Right ventricle myocardium superior (tissue), 1 donor: ENCODE measurements around the gene APLN. TPM values are rescaled to one million over a fixed set of nuclear protein-coding genes. Genes with fewer than 3 reads are reported as not detected.
A peak's percentile ranks its signal among the peaks of the same experiment; 100 is the strongest.

Source experiments
- ATAC-seq: fragments of 200-7000 bp; cut with Tn5 transposase; one replicate; pipeline ENCODE4 v1.9.1; 2020; ENCODE audit warnings: mild to moderate bottlenecking; ENCODE audit not compliant: poor library complexity
- DNase-seq: peaks from one replicate; pipeline ENCODE4 v3.0.0-alpha.2; 2020
- intact Hi-C: fragments of 100-400 bp; cut with DNase I; formaldehyde crosslinking; loops from one replicate; pipeline ENCODE4 v1.11.2; 2022
- total RNA-seq: library from RNA; stranded (reverse); fragmentation: NEBNext Ultra II Directional; extraction: Animal tissue kit (Norgen Biotek cat#: 25700); gene quantifications from one replicate; pipeline ENCODE4 v1.2.1, GENCODE V29; 2021
- donor health status: DM: no; HTN: yes; CAD: no; lungs with severe emphysema.

The APLN gene
- total RNA-seq, 1 donor from 2014 or later: 15.4 TPM

DNA sequence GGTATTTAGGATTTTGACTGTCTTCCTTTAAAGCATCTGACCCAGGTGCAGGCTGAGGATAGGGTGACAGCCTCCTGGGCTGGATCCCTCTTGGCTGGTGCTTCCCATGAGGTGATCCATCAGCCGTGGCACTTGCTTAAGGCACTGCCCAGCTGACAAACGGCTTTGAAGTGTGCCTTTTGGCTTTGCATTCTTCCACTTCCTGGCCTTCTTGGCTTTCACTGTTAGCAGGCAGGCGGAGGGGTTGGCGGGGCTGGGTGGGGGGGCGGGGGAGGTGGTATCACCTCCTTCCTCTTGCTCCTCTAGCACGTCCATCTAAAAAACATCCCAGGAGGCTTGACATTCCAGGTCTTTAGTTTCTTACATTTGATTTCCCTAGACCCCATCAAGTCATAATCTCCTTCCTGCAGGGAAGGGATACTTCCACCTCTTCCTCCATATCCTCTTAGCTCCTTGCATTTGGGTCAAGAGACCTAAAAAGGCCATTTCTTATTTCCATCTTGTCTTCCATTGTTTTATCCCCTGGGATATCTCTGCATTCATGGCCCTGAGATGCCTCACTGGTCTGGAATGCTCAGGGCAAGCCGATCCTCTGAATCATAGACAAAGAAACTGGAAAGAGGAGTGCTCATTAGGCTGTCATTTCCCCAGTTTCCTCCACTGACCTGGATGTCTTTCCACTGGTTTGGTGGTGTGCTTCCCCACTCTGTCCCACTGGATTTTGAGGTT, 11.3 kb upstream of the APLN start:
- no peak for ATAC-seq
- intact Hi-C loops: no loop called here

DNA sequence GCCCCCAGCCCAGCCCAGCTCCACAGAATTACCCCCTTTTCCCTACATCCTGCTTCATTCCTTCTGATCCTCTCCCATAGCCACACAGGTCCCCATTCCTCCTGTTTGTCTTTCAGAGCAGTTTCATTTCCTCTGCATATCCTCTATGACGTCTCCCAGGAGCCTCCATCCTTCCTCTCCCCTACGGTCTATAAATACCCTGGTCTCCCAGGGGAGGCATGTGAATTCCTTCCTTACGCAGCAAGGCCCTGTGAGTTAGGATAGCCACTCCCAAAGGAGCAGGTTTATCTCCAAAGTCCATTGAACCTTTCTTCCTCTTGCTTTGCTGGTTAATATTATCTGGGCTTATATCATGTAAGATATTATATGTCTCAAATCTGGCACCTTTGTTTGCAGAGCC, 8.4 kb upstream of the APLN start:
- intact Hi-C loops: no loop called here
- ATAC-seq (no peak), DNase-seq (no peak)

More for the DNA sequence above, 11.3 kb upstream of the APLN start:
- DNase-seq: no peak

DNA sequence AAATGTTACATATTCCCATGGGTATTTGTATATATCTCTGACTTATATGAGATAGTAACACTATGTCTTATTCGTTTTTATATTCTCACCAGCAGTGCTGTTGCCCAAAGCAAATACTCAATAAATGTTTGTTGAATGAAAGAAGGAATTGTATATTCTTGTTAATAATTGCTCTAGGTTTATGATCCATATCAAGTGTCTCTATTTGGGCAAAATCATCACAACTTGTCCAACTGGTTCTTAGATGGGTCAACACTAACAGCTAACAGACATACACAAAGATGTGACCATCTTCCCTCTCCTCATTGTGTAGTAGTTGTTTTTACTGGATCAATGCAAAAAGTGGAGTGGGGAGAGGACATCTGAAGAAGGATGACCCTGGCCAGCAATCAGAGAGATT, 6.6 kb upstream of the APLN start:
- no peak for ATAC-seq
- no peak for DNase-seq
- intact Hi-C loops: no loop called here

DNA sequence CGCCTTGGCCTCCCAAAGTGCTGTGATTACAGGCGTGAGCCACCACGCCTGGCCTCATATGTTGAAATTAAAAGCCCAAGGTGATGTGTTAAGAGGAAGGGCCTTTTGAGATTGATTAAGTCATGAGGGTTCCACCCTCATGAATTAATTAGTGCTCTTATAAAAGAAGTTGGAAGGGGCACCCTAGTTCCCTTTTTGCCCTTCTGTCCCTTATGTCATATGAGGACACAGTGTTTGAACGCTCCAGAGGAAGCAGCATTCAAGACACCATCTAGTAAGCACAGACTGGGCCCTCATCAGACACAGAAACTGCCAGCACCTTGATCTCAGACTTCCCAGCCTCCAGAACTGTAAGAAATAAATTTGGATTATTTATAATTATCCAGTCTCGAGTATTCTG, 5.1 kb upstream of the APLN start:
- ATAC-seq: no peak
- no peak for DNase-seq
- intact Hi-C loops: no loop called here

DNA sequence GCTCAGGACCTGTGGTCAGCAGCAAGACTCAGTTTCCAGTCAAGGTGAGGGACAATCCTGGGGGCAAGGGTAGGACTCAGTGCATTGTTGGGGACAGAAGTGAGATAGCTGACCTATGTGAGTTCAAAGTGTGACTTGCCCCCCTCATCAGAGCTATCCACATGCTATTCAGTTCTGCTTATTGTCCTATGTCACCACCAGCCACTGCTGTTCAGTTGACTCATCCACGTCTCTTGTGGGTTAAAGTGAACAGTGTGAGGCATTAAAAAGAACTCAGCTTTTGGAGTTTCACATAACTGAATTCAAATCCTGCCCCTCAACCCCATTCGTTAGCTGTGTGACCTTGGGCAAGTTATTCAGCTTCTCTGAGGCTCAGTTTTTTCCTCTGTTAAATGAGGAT, 4.4 kb upstream of the APLN start:
- DNase-seq: no peak

DNA sequence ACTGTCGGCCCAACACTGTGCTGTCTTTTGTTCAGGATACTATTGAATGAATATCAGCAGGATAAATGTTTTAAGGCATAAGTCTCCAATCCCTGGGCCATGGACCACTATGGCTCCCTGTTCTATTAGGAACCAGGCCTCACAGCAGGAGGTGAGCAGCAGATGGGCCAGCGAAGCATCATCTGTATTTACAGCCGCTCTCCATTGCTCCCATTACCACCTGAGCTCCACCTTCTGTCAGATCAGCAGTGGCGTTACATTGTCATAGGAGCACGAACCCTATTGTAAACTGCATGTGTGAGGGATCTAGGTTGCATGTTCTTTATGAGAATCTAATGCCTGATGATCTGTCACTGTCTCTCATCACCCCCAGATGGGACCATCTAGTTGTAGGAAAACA, 3.7 kb upstream of the APLN start:
- no peak for ATAC-seq
- intact Hi-C loops: no loop called here
- DNase-seq: no peak

More for the DNA sequence above, 4.4 kb upstream of the APLN start:
- ATAC-seq: no peak
- intact Hi-C loops: no loop called here

DNA sequence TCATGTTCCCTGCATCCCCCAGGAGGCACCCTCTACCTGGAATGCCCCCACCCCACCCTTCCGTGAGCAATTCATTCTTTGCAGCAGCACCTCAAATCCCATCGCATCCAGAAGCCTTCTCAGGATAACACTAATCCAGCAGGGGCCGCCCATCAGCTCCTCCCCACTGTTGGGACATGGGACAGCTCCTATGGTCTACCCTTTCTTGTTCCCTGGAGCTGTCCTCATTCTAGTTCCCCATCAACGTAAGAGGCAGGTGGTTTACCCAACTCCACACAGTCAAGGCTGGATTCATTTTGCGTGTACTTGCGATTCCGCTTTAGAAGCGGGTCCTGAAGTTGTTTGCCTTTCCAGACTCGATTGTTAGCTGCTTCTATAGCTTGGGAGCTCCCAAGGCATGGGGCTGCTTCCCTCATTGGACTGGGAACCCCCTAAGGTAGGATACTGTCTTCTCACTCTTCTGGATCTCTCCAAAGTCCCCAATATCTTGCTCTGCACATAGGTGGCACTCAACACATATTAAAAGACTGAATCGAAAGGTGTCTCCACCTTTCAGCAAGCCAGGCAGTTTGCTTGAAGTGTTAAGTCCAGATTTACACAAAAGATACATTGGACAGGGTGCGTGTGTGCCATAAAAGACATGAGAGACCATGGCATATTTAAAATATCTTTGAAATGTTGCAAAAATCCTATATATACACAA, 942 bp upstream of the APLN start:
- ATAC-seq (no peak), DNase-seq (no peak)
- intact Hi-C loops: no loop called here

DNA sequence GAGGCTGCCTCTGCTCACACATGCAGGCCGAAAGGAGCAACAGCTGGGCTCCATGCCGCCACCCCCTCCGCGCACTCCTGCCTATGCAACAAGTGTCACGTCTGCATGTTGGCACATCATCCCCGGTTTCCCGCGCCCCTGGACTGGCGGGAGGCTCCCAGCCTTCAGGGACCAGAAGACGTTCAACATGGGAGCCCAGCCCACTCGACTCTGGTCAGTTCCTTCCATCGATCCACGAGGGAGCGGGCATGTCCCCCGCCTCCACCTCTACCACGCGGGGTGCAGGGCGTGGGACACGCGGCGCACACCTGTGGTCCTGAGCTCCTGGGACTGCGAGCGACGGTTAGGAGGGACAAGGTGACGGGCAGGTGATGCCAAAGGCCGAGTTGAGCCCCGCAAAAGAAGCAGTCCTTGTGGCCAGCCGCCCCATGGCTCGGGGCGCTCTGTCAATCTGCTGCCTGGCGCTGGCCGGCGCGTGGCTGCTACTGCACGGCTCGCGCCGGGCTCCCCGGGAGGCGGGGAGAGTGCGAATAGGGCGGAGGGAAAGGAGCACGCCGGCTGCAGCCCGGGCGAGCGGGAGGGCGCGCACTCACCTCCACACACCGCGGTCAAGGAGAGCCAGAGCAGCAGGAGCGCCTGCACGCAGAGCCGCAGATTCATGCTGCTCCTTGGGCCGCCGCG, 645 bp downstream of the APLN start:
- peak; percentile 55 for DNase-seq

DNA sequence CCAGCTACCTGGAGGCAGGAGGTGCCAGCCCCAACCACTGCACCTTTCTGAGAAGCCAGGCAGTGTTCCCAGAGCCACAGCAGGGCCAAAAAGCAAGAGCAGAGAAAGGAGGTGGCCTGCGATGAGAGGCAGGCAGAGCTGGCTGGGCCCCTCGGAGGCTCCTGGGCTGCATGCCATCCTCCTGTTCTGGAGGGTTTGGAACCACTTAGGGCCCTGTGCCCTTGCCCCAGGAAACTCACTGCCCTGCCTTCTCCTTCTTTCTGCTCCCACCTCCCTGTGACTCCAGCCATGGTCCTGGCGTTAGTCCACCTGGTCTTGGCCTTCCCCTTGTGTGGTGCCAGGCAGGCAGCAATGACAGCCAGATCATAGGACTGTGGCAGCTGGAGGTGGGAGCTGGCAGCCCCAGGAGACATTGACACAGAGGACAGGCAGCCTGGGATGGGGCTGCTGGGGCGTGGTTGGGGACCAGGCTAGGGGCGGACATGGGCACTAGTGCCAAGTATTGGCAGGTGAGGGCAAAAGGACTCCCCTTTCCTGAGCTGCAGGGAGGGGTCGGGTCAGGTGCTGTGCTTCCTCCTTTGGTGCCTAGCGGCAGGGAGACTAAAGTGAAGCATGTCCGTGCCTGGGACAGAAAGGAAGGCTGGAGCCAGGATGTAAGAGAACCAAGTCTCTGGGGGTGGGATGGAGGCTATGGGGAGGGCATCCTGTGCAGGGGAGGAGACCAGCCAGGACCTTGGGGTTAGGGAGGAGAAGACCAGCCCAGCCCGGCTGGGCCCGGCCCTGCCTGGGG, 1.4 kb downstream of the APLN start:
- ATAC-seq: peak; percentile 62
- DNase-seq: peak; percentile 56
- intact Hi-C loops: no loop called here

More for the DNA sequence above, 645 bp downstream of the APLN start:
- peak; percentile 68 for ATAC-seq
- intact Hi-C loops: no loop called here

DNA sequence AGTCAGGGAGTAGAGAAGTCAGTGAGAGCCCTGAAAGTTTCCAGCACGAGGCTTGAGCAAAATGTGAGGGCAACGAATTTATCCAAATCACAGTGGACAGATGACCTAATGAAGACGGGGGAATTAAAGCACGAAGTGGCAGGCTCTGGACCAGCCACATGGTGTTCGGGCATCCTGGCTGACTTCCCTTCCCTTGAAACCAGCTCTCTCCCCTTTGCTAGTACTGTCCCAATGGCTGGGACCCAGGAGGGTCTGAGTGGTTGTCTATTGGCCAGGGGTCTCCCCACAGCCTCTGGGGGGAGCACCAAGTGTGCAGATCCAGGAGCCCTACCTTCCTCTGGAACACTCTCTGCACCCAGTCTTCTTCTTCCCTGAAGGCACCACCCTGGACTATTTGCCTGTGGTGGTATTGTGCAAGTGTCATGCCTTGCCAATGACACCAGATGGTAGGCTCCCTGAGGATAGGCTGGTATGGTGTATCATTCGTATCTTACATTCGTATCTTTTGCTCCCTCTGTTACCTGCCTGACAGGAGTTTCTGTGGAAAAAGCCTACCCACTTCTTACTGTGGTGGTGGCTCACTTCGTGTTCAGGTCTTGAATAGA, 2.1 kb downstream of the APLN start:
- intact Hi-C loops: no loop called here
- ATAC-seq (no peak), DNase-seq (no peak)

DNA sequence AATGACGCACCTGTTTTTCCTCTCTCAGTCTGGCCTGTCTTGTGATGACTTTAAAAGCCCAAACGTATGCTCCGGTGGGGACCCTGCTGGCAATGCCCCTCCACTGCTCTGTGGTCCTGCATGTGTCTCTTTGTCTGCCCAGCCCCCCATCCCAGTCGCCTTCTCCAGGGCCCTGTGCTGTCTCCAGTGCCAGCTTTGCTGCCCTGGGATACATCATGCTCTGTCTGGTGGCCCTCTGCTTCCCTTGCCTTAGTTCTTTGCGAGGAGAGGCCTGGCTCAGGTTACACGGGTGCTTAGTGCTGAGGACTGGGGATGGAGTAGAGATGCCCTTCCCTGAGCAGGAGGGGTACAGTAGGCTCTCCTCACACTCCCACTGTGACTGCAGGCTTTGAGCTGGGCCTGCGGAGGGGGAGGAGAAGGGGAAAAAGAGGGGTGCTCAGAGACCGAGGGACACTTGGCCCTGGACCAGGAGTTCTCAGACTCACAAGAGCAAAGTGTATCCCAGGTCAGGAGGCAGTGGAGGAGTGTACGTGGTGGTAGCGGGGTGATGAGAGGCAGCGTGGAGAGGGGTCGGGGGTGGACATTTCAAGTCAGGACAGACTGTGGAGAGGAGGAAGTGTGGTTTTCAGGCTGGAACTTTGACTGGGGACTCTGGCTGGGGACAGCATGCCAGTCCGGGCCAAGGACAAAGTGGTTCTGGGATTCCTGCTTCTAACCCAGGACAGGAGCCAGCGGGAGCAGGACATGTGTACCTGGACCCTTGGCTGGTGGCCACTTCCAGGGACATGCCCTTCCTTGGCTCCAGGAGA, 2.8 kb downstream of the APLN start:
- peak; percentile 39 for ATAC-seq
- intact Hi-C loops: no loop called here
- no peak for DNase-seq

DNA sequence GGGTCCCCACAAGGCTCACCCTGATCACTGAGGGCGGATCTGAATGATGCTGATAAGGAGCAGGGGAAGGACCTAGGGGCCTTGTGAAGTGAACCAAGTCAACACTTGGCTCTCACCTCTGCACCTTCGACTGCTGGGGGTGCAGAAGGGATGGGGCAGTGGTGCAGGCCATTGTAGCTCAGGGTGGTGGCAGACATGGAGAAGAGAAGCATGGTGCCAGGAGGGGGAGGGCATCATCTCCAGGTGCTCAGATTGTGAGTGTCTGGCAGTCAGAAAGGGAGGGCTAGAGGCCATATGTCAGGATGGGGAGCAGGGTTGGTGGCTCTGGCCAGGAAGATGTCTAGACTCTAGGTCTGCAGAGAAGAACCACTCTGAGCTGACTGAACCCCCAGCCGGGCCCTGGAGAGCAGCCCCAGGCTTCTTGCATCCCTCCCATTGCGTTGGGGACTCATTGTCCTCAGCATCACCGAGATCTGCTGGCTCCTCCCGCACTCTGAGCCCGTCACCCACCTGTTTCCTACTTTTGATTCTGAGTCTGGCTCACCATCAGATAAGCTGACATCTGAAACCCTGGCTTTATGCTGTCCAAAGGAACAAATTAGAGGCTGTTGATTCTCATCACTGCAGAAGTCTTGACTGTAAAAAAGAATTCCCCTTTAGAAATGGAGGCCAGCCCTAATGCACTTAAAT, 3.8 kb downstream of the APLN start:
- intact Hi-C loops: no loop called here

DNA sequence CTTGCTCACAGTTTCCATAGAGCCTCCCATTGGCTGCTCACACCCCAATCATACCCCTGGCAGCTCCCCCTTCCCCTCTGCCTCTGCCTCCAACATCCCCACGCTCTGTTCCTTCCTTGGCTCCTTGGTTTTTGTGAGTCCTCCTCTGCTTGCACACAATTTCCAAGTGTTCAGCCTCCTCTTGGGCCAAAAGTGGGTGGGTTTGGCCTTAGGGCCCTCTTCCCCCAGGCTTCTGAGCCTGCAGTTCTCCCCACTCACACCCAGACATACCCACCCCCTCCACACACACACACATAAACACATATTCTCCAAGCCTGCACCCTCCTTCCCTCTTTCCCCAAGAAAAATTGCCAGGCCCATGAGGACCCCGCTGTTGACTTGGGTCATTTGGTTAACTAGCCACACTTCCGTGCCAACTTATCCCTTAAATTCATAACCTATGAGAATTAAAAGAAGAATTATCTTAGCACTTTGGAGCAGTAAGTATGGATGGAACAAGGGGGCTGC, 4.5 kb downstream of the APLN start:
- intact Hi-C loops: no loop called here
- DNase-seq (no peak), ATAC-seq (no peak)

More for the DNA sequence above, 3.8 kb downstream of the APLN start:
- DNase-seq (no peak), ATAC-seq (no peak)

DNA sequence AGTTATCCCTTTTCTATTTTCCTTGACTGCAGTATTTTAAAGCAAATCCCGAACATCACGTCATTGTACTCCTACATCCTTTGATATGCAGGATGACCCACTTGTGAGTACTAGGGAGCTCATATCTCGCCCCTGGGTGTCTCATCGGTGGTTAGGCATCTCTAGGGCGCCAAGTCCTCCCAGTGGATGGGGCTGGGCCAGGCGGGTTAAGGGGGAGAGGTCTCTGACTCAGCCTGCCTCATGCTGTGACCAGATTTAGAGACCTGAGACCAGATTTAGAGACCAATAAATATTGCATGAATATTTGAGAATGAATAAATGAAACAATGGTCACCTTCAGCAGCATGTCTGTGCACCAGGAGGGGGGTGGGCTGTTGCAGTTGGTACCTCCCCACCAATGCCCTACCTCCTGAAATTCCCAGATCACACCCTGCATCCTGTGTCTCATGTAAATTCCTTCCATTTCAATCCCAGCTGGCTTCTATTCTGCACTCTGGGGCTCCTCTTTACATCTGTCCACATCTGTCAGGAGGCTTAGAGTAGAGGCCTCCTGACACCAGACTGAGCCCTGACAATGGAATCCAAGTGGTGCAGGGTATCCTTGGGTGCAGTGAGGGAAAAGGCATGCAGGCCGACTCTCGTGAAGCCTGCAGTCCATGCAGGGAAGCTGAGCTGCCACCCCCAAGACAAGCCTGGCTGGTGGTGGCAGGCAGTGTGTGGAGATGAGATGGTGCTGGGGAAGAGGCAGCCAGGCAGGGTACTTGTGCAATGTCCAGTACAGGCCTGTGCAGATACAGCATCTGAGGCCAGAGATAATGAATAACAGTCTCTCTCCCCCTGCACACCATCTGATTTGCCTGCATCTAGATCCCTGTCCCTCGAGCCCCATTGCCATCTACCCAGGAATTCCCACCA, 5.2 kb downstream of the APLN start:
- DNase-seq: no peak
- intact Hi-C loops: no loop called here

DNA sequence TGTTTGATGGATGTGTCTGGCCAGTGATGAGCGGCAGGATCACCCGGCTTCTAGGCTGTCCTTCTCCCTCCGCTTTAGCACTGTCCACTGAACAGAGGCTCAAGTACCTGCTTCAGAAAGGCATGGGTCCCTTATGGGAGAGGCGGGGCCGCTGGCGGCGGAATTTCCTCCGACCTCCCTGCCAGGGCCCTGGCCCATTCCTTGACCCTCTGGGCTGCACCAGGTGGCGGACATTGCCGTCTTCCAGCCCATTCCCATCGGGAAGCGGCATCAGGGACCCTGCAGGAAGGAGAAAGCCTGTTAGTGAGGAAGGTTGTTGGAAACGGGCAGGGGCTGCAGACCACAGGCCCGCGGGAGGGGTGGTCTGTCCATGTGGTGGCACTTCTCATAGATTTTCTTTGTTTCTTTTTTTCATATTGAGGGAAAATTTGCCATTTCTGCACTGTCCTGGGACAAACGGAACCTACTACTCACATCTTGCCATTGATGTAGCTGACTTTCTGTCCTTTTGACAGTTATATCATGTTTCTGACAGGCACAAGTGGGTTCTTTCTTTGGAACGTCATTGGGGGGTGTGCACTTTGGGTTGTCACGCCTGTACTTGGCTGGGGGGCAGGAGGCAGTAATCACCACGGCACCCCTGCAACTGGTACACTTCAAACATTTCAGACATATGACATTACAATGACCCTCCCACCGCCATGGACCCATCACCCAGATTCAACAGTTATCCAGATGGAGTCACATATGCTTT, 6.1 kb downstream of the APLN start:
- no peak for DNase-seq
- intact Hi-C loops: no loop called here
- no peak for ATAC-seq

More for the DNA sequence above, 5.2 kb downstream of the APLN start:
- ATAC-seq: no peak
